HG02943 (cell line): Measurements from ENCODE around the gene PFKL.
A peak's percentile ranks its signal among the peaks of the same experiment; 100 is the strongest.
"Not testable (repeated sequence)": the region's sequence is repeated elsewhere in the genome, so short reads cannot be mapped to it uniquely, and the experiment has no call there.

Experiments
- ATAC-seq: cut with Tn5 transposase; IDR thresholded peaks from one replicate; pipeline ENCODE4 v1.9.1; 2021; ENCODE audit warnings: mild to moderate bottlenecking, low read depth, moderate library complexity; ENCODE audit not compliant: unreplicated experiment

The PFKL gene

DNA sequence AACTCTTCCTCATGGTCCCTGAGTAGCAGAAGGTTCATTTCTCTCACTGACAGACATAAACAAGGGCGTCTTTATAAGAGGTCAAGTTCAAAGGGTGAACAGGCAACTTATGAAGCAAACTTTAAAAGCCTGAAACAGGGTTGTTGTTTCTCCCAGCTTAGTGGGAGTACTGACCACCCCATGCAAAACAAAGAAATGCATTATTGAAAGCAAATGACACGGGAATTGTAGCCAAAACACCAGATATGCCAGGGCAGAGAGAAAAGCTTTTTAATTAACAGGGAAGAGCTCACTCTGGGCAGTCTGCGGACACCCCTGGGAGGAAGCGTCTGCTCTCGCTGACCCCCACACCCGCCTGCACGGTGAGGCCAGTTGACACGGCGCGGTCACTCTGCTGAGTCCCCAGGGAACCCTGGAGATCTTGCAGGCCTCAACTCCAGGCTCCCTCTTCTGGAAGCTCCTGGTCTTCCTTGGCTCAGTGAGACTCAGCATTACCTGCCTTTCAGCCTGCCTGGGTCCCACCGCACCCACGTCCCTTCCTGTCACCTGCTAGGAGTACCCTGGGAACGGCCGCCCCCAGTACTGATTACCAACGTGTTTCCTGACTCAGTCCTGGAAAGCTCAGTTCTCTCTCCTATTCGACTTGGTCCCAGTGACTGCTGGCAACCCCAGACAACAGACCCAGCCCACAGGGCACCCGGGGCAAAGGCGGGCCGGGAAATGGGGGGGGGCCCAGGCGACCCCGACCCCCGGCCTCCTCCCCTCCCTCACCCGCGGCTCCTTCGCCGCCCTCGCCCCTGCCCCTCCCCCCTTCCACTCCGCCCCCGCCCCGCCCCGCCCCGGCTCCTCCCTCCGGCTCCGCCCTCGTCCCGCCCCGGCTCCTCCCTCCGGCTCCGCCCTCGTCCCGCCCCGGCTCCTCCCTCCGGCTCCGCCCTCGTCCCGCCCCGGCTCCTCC is 38.4 kb downstream of the PFKL start:
- no peak for ATAC-seq

DNA sequence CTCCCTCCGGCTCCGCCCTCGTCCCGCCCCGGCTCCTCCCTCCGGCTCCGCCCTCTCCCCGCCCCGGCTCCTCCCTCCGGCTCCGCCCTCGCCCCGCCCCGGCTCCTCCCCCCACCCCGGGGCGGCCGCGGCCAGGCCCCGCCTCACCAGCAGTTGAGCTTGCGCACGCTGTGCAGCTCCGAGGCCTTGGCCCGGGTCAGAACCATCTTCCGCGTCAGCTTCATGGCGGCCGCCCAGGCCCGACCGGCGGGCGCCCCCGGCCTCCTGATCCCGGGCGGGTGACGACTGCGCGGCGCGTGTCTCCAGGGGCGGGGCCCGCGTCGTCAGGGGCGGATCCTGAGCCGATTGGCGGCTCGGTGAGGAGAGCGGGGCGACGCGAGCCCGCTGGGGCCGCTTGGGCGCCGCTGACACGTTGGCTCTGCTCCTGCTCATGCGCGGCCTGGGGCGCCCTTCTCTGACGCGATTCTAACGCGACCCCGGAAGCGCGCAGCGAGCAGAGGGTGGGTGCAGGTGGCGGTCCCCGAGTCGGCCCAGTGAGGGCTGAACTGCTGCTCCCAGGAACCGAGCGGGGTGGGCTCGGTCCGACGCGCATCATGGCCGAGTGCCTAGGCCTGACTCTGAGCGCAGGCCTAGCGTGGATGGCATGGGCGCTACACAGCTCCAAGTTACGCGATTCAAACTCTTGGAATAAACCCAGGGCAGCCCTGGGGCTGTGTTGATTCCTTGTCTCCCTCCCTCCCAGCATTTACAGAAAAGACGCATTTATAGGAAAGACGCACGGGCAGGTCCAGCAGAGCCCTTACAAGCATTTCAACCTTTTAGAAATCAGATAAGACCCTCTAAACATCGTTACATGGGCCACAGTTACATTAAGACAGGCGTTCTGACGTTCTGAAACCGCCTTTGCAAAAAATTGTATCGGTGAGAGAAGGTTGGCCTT is 39.4 kb downstream of the PFKL start, which contains the start of gene CFAP410:
CFAP410 (minus strand) TSS at position 420 of the 940 bp plus-strand sequence; CDS start at position 224, 196 bp downstream.
- peak; percentile 73 for ATAC-seq

- not testable (repeated sequence) for ATAC-seq
Measured at GRCh38 chr21:44341726-44342458, 42.0 kb downstream of the PFKL start.

GRCh38 chr21:44342981-44343380 is 43.1 kb downstream of the PFKL start:
- ATAC-seq, result not testable (repeated sequence)

DNA sequence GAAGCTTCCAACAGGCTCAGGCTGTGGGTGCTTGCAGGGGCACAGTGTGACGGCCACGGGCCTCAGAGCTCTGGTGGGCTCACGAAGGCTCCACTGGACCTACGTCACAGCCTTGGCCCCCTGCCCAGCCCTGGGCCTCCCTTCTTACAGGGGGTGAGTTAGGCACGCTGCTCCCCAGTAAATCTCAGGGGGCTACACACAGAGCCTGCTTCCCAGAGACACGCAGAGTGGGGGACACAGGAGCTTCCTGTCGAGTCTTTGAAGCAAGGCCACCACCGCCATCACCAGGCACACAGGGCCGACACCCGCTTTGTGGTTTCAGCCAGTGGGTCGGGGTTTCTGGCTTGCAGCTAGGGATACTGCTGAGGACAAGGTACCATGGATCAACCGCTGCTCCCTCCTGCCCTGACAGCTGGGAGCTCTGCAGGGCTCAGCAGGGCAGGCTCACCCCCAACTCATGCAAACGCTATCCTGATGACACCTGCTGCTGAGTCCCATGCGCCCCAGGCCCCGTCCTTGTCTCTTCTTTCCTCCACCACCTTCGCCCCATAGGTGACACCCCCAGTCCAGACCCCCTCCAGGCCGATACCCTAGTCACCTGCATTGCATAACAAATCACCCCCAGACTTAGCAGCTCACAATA is 44.8 kb downstream of the PFKL start:
- ATAC-seq, result no peak

GRCh38 chr21:44345495-44345894 is 45.6 kb downstream of the PFKL start:
- no peak for ATAC-seq

- ATAC-seq, result no peak
Measured at GRCh38 chr21:44347911-44348451, 48.1 kb downstream of the PFKL start.

DNA sequence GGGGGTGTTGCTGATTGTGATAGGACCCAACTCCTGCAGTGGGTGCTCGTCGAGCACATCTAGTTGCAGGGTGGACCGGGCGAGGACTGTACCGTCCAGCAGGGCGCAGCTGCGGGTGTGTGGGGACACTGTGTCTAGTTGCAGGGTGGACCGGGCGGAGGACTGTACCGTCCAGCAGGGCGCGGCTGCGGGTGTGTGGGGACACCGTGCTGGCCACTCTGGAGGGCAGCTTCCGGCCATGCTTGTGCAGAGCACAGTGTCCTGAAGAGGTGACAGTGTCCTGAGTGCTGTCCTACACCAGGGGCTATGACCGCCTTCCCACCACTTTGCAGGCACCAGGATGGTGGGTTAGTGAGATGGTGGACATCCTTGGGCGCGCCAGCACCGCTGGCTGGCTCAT is 49.0 kb downstream of the PFKL start:
- ATAC-seq, result no peak

- no peak for ATAC-seq
Measured at GRCh38 chr21:44349416-44349846, 49.6 kb downstream of the PFKL start.

GRCh38 chr21:44349847-44350772 is 50.3 kb downstream of the PFKL start:
- no peak for ATAC-seq

- no peak for ATAC-seq
Measured at GRCh38 chr21:44350773-44351481, 51.1 kb downstream of the PFKL start.

GRCh38 chr21:44351535-44352252 is 51.8 kb downstream of the PFKL start:
- ATAC-seq, result no peak

DNA sequence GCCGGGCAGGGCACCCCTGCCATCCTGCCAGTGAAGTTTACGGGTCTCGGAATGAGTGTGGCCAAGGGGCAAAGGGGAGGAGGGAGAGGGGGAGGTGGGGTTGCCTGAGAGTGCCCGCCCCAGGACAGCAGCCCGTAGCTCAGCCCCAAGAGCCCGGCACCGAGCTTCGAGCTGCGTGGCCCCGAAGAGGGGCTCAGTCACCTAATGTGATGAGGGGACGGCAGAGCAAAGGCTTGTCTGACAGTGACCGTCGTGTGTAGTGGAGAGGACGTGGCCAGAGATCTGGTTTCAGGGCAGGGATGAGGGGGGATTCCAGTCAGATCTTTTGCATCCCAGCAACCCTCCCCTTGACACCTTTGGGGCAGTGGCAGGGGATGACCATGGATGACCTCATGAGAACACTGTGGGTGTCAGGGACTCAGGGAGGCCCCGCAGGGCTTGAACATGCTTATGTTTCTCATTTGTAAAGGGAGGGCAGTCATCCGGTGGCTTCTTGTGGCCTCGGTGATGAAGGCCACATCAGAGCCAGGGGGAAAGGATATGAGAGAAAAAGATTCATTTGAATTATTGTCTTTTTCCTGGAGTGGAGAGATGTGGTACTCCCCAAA is 52.5 kb downstream of the PFKL start:
- ATAC-seq, result no peak

GRCh38 chr21:44353191-44353970 is 53.5 kb downstream of the PFKL start, which contains the start of gene TRPM2:
Gene TRPM2 (plus strand): TSS chr21:44353621. CDS start chr21:44353701, 80 bp downstream.
- no peak for ATAC-seq

GRCh38 chr21:44354001-44354405 is 54.1 kb downstream of the PFKL start:
- ATAC-seq, result no peak
